ENCODE results near the gene ADGRV1.

ADGRV1 gene

GRCh38 chr5:90696153-90696552 lies 137.6 kb downstream of the ADGRV1 start:
- Histone ChIP-seq H3K4me3 (replicated peaks; ENCODE audit: insufficient read depth, low read length) (no peak overlapping the region), H3K27ac (replicated peaks) (no peak overlapping the region), H3K27me3 (ENCODE audit: insufficient read depth, poor library complexity, severe bottlenecking) (no peaks in the 10 kb centered on the region)
- TF ChIP-seq POLR2AphosphoS5 (IDR thresholded peaks at IDR 0.05; ENCODE audit: low read depth): no peak
- TF ChIP-seq SPI1 (IDR thresholded peaks at IDR 0.05; ENCODE audit: borderline replicate concordance, low read depth): peak; percentile 53; the same call in 1 of the 2 replicates
- DNase-seq (ENCODE audit: low read depth in 1 of 2, low spot score in 1 of 2): no peak

DNA sequence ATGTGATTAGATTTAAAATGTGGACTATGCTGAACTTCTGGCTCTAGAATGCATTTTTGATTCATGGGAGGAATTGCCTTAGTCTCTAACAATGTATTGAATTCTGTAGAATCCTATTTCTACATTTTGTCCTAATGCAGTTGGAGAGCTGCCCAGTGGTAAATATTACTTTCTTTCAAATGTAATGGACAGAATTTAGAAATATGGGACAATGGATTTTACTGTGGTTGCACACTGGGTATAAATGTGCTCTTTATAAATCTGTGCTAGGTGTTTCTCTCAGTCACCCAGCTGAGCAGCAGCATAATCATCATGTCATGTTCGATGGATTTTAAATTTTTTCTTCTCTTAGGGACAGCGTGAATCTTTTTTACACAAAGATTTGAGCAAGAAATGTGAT lies 141.7 kb downstream of the ADGRV1 start:
- Histone ChIP-seq H3K27ac (replicated peaks) (no peak overlapping the region), H3K27me3 (ENCODE audit: insufficient read depth, poor library complexity, severe bottlenecking) (no peaks in the 10 kb centered on the region), H3K4me3 (replicated peaks; ENCODE audit: insufficient read depth, low read length) (no peak overlapping the region)
- DNase-seq (ENCODE audit: low read depth in 1 of 2, low spot score in 1 of 2): no peak
- no peak for TF ChIP-seq CTCF (IDR thresholded peaks at IDR 0.05; ENCODE audit: insufficient read depth, low read length)

DNA sequence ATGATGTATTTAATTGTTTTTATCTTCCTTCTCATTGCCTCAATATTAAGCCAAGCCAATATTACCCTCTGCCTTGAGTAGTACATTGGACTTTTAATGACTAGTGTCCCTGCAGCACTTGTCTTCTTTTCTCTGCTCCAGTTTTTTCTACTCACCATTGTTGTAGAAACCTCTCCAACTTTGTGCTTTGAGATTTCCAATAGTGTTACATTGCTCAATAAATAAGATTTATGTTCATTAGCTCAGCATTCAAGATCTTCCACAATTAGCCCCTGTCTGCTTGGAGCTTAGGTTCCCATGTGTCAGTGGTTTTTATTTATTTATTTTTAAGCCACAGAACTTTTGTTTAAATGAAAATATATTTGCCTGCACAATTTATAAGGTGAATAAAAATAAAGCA lies 145.3 kb downstream of the ADGRV1 start:
- H3K4me3 ChIP-seq (replicated peaks; ENCODE audit: insufficient read depth, low read length): no peak overlapping the region
- H3K27ac ChIP-seq (replicated peaks): no peak overlapping the region
- no peaks in the 10 kb centered on the region for H3K27me3 ChIP-seq (ENCODE audit: insufficient read depth, poor library complexity, severe bottlenecking)
- DNase-seq (ENCODE audit: low read depth in 1 of 2, low spot score in 1 of 2): no peak
- TF ChIP-seq POLR2AphosphoS5 (IDR thresholded peaks at IDR 0.05; ENCODE audit: low read depth) (no peak), SPI1 (IDR thresholded peaks at IDR 0.05; ENCODE audit: borderline replicate concordance, low read depth) (no peak), CTCF (IDR thresholded peaks at IDR 0.05; ENCODE audit: insufficient read depth, low read length) (no peak), GABPA (IDR thresholded peaks at IDR 0.05; ENCODE audit: low read depth) (no peak)
- TF ChIP-seq, protein P1, sequence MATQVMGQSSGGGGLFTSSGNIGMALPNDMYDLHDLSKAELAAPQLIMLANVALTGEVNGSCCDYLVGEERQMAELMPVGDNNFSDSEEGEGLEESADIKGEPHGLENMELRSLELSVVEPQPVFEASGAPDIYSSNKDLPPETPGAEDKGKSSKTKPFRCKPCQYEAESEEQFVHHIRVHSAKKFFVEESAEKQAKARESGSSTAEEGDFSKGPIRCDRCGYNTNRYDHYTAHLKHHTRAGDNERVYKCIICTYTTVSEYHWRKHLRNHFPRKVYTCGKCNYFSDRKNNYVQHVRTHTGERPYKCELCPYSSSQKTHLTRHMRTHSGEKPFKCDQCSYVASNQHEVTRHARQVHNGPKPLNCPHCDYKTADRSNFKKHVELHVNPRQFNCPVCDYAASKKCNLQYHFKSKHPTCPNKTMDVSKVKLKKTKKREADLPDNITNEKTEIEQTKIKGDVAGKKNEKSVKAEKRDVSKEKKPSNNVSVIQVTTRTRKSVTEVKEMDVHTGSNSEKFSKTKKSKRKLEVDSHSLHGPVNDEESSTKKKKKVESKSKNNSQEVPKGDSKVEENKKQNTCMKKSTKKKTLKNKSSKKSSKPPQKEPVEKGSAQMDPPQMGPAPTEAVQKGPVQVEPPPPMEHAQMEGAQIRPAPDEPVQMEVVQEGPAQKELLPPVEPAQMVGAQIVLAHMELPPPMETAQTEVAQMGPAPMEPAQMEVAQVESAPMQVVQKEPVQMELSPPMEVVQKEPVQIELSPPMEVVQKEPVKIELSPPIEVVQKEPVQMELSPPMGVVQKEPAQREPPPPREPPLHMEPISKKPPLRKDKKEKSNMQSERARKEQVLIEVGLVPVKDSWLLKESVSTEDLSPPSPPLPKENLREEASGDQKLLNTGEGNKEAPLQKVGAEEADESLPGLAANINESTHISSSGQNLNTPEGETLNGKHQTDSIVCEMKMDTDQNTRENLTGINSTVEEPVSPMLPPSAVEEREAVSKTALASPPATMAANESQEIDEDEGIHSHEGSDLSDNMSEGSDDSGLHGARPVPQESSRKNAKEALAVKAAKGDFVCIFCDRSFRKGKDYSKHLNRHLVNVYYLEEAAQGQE (IDR thresholded peaks at IDR 0.05; ENCODE audit: insufficient replicate concordance, low read depth): no peak

DNA sequence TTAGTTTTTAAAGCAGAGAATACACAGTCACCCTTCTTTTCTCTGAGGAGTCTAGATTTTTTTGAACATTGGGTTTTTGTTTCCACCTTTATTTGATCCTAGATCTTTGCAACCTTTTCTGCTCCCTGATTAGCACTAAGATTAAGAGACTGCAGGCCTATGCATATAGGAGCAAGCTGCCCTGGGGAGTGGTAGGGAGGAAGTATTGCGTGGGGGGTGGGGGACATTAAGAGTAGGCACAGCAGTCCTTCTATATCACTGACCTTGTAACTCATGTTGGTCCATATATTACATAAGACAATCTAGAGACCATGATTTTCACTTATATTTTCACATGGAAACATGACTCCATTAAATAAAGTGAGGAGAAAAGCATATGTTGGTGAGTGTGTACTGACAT lies 149.1 kb downstream of the ADGRV1 start:
- TF ChIP-seq POLR2AphosphoS5 (IDR thresholded peaks at IDR 0.05; ENCODE audit: low read depth): no peak
- no peak for TF ChIP-seq SPI1 (IDR thresholded peaks at IDR 0.05; ENCODE audit: borderline replicate concordance, low read depth)
- no peak for TF ChIP-seq GABPA (IDR thresholded peaks at IDR 0.05; ENCODE audit: low read depth)
- TF ChIP-seq, protein P1 (IDR thresholded peaks at IDR 0.05; ENCODE audit: insufficient replicate concordance, low read depth): no peak
- no peak for TF ChIP-seq CTCF (IDR thresholded peaks at IDR 0.05; ENCODE audit: insufficient read depth, low read length)

More for the DNA sequence above, 149.1 kb downstream of the ADGRV1 start:
- DNase-seq (ENCODE audit: low read depth in 1 of 2, low spot score in 1 of 2): no peak
- H3K27ac ChIP-seq (replicated peaks): no peak overlapping the region
- H3K4me3 ChIP-seq (replicated peaks; ENCODE audit: insufficient read depth, low read length): no peak overlapping the region
- H3K27me3 ChIP-seq (ENCODE audit: insufficient read depth, poor library complexity, severe bottlenecking): no peaks in the 10 kb centered on the region

All from HL-60 (cell line).